ENCODE data around the gene PSMB7.

Gene PSMB7

DNA sequence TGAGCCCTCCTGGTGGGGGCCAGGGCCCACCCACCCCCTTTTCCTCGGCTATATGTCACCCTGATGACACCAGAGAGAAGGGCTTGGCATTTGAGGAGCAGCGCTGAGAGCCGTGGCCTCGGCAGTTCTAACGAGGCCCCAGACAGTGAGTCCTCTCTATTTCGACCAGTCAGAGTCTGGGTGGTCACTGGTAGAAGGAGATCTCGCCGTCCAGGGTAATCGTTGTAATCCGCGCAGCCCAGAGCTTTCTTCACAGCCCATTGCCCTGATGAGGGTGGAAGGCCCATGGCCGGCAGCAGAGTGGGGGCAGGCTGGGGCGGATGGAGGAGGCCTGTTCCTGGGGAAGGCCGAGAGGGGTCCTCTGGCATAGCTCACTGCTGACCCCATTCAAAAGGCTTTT, 70.2 kb downstream of the PSMB7 start:
- no peak for DNase-seq (ENCODE audit: low read depth)

DNA sequence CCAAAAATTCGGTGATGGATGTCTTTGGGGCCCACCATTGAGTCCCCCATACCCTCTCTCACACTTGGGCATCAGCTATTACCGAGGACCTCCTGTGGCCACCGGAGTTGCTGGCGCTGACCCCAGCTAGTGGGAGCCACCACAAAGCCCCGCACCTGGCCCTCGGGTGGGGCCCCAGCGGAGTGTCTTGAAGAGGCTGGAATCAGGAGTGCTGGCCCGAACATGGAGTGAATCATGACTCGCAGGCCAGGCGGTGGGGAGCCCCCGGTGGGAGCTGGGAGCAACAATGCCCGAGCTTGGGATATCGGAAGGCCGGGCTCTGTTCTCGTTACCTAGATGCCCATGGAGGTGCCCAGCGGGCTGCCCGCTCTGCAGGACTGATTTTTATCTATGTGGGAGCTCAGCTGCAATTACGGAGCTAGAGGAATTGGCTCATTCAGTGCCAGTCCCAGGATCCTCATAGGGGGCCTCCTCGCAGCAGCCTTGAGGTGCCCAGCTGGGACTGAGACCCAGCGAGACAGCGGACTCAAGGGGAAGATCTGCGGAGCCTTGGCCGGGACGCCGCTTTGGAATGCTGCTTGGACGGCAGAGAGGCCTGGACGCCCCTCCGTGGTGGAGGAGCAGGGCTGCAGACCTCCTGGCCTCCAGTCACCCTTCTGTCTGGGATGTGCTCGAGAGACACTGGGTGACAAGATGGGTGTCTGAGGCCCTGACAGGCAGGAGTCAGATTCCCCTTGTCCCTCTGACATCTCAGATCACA, 70.8 kb downstream of the PSMB7 start:
- DNase-seq (ENCODE audit: low read depth), result no peak

DNA sequence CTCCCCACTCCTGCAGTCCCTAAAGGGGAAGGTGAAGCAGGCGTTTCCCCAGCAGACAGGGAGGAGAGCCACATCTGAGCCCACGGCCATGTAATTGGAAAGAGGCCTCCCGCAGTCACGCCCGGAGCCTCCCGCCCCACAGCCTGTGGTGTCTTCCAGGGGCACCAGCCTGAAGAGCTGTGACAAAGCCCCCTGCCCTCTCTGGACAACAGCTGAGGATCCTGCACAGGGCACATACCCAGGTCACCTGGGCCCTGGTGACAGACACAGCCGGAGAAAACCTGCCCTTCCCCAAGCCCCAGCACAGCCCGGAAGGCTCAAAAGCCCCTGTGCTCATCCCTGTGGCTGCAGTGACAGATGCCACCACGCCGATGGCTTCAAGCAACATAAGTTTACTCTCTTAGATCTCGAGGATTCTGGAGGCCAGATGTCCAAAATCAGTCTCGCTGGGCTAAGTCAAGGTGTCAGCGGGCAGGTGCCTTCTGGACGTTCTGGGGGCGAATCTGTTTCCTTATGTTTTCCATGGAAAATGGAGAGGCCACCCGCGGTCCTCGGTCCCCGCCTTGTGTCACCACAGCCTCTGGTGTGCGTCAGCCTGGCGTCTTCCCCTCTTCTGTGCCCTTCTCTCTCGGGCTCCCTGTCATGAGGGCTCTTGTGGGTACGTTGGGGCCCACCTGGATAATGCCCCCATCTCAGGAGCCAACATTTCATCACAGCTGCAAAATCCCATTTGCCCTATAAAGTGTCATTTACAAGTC, 71.5 kb downstream of the PSMB7 start:
- no peak for DNase-seq (ENCODE audit: low read depth)

DNA sequence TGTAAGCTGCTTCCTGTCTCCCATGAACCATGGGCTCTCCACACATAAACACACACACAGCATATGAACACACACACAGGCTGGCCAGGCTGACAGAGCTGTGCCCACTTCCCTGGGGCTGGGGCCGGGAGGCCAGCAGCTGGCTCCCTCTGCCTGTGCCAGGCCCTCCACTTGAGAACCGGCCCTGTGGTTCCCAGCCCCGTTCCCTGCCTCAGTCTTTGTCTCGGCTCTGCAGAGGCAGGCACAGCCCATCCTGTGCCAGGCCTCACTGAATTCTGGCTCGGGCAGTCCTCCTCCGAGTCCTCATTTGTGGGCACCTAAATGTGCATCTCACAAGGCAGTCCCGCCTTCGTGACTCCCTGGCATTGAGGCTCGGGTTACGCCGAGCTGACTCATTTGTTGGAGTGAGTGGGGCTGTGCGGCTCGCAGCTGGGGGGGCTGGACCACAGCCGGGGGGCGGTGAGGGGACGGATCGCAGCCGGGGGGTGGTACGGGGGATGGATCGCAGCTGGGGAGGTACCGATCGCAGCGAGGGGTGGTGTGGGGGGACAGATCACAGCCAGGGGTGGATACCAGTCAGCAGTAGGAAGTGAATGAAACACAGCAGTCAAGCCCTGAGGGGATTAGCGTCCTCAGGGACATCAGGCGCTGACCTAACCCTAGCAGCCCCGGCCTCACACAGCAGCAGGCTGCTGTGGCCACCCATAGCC, 72.3 kb downstream of the PSMB7 start:
- no peak for DNase-seq (ENCODE audit: low read depth)

DNA sequence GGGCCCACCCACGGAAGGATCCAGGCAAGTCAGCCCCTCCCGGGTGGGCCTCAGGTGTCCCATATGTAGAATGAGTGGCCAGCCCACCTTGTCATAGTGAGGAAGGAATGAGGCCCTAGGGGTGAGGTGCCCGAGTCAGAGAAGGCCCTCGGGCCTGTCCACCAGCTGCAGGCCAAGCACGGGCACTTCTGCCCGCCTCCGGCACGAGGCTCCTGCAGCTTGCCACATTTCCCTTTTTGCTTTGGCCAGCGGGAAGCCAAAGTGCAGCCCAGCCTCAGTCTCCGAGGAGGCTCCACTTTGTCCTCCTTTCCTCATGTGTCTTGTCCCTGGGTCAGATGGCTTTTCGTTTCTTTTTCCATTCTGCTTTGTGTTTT, 72.9 kb downstream of the PSMB7 start:
- DNase-seq (ENCODE audit: low read depth), result no peak

DNA sequence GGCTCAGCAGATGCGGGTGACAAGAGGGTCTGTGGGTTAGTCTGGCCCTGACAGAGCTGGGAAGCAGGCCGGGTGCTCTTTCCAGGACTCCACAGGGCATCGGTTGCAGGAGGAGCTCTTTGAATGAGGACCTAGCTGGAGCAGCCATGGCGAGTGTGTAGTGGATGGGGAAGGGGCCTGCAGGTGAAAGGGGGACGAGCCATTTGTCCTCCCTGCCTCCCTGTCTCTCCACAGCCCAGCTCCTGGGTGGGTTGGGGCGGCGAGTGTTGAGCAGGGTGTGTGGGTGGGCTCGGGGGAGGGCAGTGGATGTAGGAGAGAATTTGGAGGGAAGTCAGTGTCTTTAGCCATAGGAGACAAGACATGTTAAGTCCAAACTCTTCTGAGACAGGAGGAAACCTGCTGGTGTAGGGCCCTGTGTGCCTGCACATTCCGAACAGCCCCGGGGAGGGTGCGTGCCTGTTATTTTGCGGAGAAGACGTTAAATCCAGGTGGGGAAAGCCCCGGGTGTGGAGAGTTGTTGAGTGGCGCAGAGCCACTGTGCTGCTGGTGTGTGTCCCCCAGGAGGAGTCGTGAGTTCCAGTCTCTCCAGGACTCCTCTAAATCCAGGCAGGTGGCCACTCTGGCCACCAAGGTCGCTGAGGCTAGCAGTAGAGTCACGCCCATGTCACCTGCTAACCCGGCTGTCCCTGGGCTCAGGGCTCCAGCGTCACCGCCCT, 73.6 kb downstream of the PSMB7 start:
- DNase-seq (ENCODE audit: low read depth), result no peak

DNA sequence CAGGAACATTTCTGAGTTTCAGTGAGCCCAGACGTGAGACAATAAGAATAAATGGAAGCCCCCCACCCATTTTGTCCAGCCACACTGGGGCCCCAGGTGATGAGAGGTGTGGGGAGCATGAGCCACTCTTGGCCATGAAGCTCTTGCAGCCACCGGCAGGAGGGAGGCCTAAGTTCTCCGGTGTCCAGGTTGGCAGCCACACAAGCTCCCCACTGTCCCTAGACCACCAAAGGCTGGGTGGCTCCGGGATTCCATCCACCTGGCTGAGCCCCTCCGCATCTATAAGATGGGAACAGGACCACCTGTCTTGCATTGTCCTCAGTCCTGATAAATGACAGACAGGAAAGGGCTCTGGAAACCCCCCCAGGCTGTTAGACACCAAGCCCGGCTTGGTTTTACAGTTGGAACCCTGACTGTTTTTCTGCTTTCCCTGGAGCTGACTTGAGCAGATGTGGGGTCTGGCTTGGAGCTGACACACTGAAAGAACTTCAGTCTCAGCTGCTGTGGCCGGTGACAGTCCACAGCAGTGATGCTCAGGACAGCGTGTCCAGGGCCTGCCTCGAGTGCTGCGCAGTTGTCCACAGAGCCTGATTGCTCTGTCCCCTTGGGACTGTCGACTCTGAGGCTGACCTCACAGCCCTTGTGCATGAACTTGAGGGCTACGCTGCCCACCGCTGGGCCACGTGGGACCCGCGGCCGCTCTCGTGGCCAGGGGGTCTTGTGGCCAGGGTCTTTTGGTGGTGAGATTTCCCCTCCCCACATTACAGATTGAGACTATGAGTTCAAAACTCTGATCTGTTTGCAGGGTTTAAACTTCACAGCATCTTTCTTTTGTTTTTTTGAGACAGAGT, 74.8 kb downstream of the PSMB7 start:
- no peak for DNase-seq (ENCODE audit: low read depth)

DNA sequence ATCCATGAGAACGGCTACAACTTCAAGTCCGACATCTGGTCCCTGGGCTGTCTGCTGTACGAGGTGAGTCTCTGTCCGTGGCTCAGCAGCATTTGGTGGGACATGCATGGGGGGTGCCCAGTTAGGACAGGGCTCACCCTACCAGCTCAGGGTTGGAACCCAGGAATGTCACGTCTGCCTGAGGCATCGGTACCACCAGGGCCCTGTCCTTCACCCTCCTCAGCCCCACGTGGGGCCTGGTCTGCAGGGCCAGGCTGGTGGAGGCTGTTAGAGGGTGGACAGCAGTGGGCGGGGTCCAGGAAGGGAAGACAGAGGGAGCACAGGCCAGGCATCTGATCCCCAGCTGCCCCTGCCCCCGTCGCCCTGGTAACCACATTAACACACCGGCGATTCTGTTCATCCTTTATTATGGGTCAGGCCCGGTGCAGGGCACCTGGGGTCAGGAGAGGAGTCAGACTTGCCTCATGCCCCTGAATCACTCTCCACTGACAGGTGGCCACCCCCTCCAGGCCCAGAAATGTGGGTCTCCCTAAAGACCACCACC, 75.6 kb downstream of the PSMB7 start:
- no peak for DNase-seq (ENCODE audit: low read depth)

DNA sequence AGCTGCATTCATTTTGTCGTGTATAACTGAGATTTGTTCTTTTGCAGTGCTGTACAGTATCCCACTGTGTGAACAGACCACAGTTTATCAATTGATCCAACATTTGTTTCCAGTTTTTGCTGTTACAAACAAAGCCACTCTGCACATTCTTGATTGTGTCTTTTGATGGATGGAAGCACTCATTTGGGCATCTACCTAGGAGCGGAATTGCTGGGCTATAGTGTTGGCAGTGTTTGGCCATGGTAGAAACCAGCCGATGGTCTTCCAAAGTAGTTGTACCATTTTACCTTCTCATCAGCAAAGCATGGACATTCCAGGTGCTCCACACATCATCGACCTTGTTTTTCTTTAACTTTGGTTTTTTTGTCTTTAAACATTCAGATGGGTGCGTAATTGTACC, 77.7 kb downstream of the PSMB7 start:
- no peak for DNase-seq (ENCODE audit: low read depth)

DNA sequence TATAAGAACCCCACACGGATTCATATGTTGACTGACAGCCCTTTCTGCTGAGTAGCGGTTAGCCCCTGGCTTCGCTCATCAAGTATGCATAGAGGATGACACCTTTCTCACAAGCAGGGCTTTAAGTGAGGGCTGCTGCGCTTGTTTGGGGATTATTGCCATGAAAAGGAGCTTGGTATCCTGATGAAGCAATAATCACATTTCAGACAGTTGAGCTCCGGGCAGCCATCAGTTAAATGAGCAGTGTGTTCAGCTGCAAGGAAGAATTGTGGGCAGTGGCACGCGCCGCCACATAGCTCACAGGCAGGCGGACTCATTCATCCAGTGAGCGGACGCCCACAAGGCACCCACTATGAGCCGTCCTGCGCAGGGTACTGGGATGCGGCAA, 79.9 kb downstream of the PSMB7 start:
- DNase-seq (ENCODE audit: low read depth), result no peak

DNA sequence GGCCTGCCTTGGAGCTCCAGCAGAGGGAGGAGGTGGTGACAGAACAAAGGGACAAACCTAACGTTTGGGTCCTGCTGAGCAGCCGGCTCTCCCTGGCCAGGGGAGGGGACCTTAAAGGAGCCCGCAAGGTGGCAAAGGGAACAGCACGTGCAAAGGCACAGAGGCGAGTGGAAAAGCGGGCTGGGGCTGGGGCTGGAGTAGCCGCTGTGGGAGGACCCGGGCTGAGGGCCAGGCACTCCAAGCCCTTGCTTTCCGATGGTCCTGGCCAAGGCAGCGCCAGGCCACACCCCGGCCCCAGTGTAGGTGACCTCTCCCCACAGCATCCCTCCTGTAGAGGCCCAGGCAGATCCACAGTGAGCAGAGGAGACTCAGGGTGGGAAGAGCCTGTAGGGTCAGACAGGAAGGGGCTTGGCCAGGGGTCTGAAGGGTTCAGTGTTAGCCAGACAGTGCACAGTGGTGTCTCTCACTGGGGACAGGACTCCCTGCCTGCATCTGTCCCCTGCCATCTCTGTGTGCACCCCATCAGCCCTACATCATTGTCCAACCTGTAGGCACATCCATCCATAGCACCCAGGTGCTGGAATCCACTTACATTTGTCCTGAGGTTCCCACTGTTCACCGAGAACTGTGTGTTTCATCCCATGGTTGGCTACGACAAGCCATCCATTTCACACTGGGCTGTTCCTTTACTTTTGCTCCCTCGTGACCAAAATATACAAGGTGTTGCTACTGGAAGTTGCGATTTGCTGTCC, 80.5 kb downstream of the PSMB7 start:
- DNase-seq (ENCODE audit: low read depth), result no peak

DNA sequence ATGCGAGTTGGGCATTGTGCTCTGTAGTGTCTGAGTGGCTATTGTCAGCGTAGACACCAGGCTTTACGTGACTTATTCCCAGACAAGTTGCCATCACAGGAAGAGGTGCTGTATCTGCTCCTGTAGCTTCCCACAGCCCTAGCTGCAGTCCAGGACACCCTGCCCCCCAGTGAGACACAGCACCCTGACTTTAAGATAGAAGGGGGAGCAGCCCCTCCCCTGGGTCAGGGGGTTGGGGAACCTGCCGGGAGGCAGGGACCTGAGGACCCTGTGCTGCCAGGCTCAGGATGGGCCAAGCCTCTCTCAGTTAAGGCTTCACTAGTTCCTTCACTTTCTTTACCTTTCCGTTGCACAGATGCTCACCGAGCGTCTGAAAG, 82.1 kb downstream of the PSMB7 start:
- DNase-seq (ENCODE audit: low read depth), result no peak

DNA sequence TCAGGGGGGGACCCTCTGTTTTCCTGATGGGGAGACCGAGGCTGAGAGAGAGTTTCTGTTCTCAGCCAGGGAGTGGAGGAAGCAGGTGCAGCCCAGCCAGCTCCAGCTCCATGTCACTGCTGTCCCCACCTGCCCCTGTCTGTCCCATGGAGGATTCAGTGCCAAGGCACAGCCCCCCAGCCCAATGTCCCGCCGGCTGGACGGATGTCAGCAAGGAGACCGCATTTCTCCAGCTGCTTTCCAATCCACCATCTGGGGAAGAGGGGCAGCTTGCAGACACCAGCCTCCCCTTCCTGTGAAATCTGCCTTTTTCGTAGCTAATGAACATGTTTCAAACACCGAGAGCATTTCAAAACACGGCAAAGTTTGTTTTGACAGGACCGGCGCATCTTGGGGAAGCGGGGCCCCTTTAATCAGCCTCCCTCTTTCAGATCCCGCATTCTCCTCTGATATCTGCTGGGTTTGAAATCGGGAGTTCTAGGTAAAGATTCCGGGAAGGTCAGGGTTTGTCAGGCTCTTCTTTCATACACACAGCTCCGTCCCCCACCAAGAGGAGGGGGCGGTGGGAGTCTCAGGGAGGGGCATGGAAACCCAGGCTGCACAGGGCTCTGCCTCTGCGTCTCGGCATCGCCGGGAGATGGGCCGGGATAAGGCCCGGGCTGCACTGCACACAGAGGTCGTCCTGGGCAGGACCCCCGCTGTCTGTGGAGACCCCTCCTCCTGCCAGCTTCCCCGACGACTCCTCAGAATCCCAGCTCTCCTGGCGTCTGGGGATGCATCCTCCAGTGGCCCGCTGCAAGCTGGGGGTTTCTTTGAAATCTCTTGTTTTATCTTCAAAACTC, 82.7 kb downstream of the PSMB7 start:
- no peak for DNase-seq (ENCODE audit: low read depth)

DNA sequence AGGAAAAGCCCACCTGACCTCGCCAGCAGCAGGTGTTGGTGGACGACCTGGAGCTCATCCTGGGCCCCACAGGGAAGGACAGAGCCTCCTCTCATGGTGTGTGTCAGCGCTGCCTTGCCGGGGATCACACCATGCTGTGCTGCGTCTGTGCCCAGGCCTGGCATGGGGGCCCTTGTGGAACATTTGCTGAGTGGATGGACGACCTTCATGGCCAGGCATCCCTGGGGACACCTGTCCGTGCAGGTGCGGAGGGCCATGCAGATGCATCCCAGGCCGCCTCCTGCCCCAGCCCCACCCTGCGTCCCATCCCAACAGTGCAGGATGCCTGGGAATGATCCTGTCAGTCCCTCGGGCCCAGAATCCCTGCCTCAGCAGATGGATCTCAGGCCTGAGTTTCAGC, 83.7 kb downstream of the PSMB7 start:
- no peak for DNase-seq (ENCODE audit: low read depth)

DNA sequence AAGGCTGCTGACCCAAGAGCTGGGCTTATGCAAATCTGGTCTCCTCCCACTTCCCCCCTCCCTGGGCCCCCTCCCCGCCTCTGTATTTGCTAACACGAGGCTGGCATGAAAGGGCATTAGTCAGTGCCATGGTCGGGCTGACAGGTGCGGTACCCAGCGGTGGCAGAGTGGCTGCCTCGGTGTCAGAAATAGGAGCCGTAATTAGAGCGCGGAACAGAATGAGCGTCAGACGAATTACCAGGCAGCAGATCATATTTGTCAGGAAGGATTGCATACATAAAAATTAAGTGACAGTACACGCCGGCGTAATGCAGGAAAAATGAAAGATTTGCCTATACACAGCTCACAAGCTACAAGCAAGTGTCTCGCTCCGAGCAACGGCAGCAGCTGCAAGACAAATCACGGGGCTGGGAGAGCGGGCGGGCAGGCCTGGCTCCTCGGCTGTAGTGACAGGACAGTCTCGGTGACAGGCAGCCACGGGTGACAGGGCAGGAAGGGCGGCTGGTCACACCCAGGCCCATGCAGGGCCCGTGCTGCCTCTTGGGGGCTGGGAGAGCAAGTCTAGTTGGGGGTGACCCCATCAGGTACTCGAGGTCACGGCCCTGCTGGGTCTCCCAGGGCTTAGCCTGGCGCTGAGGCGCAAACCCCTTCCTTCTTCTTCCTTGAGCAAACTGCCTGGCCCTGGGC, 85.1 kb downstream of the PSMB7 start:
- no peak for DNase-seq (ENCODE audit: low read depth)

DNA sequence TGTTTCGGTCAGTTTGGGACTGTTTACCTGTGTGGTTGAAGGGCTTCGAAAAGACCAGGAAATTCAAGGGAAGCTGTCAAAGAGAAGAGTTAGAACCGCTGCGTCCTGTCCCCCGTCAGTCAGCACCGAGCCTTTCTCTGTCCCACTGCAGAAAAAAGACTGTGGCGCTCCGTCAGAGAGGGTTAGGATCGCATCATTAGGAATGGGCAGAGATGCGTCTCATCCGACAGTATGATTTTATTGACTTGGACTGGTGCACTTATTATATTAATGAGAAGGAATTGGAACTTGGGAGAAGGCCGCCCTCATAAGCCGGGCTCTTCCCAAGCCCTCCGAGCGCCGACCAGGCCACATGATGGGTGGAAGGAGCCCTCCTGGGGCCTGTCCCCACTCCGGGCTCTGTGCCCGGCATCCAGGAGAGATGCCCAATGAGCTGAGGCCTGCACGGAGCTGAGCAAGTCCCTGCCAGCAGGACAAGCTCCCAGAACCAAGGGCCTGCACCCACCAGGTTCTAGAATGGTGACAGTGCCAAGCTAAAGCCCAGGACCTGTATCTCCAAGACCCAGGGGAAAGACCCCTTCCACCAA, 85.9 kb downstream of the PSMB7 start:
- DNase-seq (ENCODE audit: low read depth), result no peak

DNA sequence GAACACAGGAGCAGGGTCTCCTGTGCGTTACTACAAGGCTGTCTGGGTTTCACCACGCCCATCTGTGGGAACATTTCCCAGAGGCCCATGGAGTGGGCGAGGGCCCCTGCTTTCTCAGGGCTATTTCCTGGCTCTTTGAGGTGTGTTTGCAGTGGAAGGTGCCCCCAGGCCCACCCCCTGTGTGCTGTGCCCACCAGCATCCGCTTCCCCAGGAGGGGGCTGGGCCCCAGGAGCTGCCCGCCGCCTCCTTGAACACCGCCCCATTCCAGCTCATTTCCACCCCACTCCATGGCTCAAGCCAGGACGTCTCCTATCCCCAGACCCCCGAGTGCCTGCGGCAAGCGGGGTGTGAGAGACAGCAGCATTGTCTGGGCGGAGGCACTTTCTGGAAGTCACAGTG, 87.0 kb downstream of the PSMB7 start:
- DNase-seq (ENCODE audit: low read depth), result no peak

DNA sequence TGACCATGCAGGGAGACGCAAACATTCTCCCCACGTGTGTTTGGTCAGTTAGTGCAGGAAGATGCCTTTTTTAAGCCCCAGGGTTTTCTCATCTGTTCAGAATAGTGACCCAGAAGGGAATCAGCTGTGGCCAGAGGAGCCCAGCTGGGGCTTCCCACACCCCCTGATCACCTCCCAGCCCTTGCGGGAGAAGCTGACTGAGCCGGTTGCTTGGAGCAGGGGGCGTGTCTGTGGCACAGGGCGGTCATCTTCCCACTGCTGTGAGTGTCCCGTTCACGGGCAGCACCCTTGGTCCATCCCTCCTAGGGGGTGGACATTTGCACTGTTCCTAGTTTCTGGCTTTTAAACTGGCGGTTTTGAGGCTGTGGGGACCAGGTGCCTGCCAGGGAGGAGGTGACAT, 87.8 kb downstream of the PSMB7 start:
- no peak for DNase-seq (ENCODE audit: low read depth)

DNA sequence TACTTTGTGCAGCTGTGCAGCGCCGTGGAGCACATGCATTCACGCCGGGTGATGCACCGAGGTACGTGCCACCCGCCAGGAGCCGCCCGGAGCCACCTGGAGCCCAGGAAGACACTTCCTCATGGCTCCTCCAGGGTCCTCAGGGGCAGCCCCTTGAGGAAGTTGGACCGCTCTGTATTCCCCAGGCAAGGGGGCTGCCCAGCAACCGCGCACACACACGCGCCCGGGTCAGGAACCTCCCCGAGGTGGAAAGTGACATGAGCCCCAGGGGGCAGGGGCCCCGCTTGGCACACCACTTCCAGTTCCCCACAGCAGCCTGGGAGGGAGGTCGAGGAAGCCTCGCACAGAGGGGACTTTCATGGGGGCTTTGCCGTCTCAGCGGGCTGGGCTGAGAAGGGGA, 88.9 kb downstream of the PSMB7 start:
- DNase-seq (ENCODE audit: low read depth), result no peak

Measured in activated gamma-delta T cell treated with anti-CD3 and anti-CD28 coated beads, Interleukin-2, amount 50 U/mL, for 16 hours (primary cell).